Measurements from ENCODE around the gene STPG1. TPM values are rescaled to one million over a fixed set of nuclear protein-coding genes. Genes with fewer than 3 reads are reported as not detected.

Gene STPG1
- total RNA-seq, 4 donors from 2014 or later, result 2.2 to 5.6 (median 4.1) TPM

DNA sequence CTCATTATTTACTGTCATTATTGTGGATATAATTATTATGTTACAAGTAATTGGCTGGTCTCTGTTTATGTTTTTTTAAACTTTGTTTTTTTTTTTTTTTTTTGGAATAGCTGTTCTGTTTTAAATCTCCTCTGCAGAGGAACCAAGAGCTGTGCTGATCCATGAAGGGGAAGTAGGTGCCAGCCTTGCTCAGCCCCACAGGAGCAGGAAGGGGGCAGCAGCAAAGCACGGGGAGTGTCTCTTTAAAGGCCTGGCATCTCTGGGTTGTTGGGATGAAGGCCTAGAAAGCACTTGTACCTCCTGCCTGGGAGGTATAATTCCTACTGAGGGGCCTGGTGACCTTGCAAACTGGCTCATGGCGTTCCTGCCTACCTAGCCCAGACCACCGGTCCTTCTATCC, 96.9 kb downstream of the STPG1 start:
- Histone ChIP-seq H3K4me3 (no peak overlapping the region), H3K27me3 (peaks cover 0 to 53% (median 10%) of the 10 kb centered on the region in 4 donors), H3K4me1 (peaks cover 12 to 26% (median 18%) of the 10 kb centered on the region in 4 donors), H3K36me3 (no peaks in the 10 kb centered on the region), H3K27ac (replicated peaks in 1 of 4) (no peak overlapping the region), H3K9me3 (no peaks in the 10 kb centered on the region)
- no peak for DNase-seq (ENCODE audit: extremely low spot score)
- intact Hi-C loops (cut with DNase I), result no loop called here
- no peak for TF ChIP-seq POLR2AphosphoS5 (IDR thresholded peaks at IDR 0.05)
- TF ChIP-seq, protein P1, sequence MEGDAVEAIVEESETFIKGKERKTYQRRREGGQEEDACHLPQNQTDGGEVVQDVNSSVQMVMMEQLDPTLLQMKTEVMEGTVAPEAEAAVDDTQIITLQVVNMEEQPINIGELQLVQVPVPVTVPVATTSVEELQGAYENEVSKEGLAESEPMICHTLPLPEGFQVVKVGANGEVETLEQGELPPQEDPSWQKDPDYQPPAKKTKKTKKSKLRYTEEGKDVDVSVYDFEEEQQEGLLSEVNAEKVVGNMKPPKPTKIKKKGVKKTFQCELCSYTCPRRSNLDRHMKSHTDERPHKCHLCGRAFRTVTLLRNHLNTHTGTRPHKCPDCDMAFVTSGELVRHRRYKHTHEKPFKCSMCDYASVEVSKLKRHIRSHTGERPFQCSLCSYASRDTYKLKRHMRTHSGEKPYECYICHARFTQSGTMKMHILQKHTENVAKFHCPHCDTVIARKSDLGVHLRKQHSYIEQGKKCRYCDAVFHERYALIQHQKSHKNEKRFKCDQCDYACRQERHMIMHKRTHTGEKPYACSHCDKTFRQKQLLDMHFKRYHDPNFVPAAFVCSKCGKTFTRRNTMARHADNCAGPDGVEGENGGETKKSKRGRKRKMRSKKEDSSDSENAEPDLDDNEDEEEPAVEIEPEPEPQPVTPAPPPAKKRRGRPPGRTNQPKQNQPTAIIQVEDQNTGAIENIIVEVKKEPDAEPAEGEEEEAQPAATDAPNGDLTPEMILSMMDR (IDR thresholded peaks at IDR 0.05), result no peak
- no peak for TF ChIP-seq EP300 (IDR thresholded peaks at IDR 0.05)
- TF ChIP-seq POLR2A (IDR thresholded peaks at IDR 0.05; ENCODE audit: low read depth), result no peak
- 89% methylated on average over 3 of the region's 3 CpGs for WGBS

- no peak for TF ChIP-seq POLR2A (IDR thresholded peaks at IDR 0.05; ENCODE audit: low read depth)
- TF ChIP-seq, protein P1 (IDR thresholded peaks at IDR 0.05), result no peak
- TF ChIP-seq POLR2AphosphoS5 (IDR thresholded peaks at IDR 0.05), result no peak
- no peak for TF ChIP-seq EP300 (IDR thresholded peaks at IDR 0.05)
- Histone ChIP-seq H3K4me3 (no peak overlapping the region), H3K27ac (replicated peaks in 1 of 4) (no peak overlapping the region), H3K4me1 (peaks cover 5 to 19% (median 14%) of the 10 kb centered on the region in 4 donors), H3K27me3 (peaks cover 0 to 52% (median 10%) of the 10 kb centered on the region in 4 donors), H3K36me3 (no peaks in the 10 kb centered on the region), H3K9me3 (no peaks in the 10 kb centered on the region)
- intact Hi-C loops (cut with DNase I), result no loop called here
- WGBS, result 82% methylated on average over 6 of the region's 6 CpGs
- DNase-seq (ENCODE audit: extremely low spot score), result no peak
Measured at GRCh38 chr1:24315391-24315790, 98.2 kb downstream of the STPG1 start.

GRCh38 chr1:24311741-24312140, 101.8 kb downstream of the STPG1 start:
- 100% methylated on average over 1 of the region's 1 CpG for WGBS
- no peaks in the 10 kb centered on the region for H3K4me1 ChIP-seq
- H3K27ac ChIP-seq (replicated peaks in 1 of 4), result no peak overlapping the region
- peaks cover 0 to 25% (median 0%) of the 10 kb centered on the region in 4 donors for H3K27me3 ChIP-seq
- no peak for DNase-seq (ENCODE audit: extremely low spot score)
- intact Hi-C loops (cut with DNase I), result no loop called here
- H3K9me3 ChIP-seq, result no peaks in the 10 kb centered on the region
- H3K4me3 ChIP-seq, result no peak overlapping the region
- TF ChIP-seq, protein P1 (IDR thresholded peaks at IDR 0.05), result no peak
- TF ChIP-seq POLR2AphosphoS5 (IDR thresholded peaks at IDR 0.05) (no peak), EP300 (IDR thresholded peaks at IDR 0.05) (no peak), POLR2A (IDR thresholded peaks at IDR 0.05; ENCODE audit: low read depth) (no peak)
- no peaks in the 10 kb centered on the region for H3K36me3 ChIP-seq

GRCh38 chr1:24311234-24311633, 102.3 kb downstream of the STPG1 start:
- intact Hi-C loops (cut with DNase I), result no loop called here
- 96% methylated on average over 3 of the region's 3 CpGs for WGBS
- no peaks in the 10 kb centered on the region for H3K4me1 ChIP-seq
- no peaks in the 10 kb centered on the region for H3K36me3 ChIP-seq
- no peak for TF ChIP-seq POLR2AphosphoS5 (IDR thresholded peaks at IDR 0.05)
- no peak for TF ChIP-seq EP300 (IDR thresholded peaks at IDR 0.05)
- no peak for TF ChIP-seq POLR2A (IDR thresholded peaks at IDR 0.05; ENCODE audit: low read depth)
- TF ChIP-seq, protein P1 (IDR thresholded peaks at IDR 0.05), result no peak
- DNase-seq (ENCODE audit: extremely low spot score), result no peak
- H3K27me3 ChIP-seq, result peaks cover 0 to 22% (median 0%) of the 10 kb centered on the region in 4 donors
- no peak overlapping the region for H3K4me3 ChIP-seq
- no peak overlapping the region for H3K27ac ChIP-seq (replicated peaks in 1 of 4)
- H3K9me3 ChIP-seq, result no peaks in the 10 kb centered on the region
